GM12891 (cell line): ENCODE measurements around the gene PTPRT.

ENCODE experiments used
- POLR2A ChIP-seq: IDR thresholded peaks from 2 replicates; pipeline ENCODE4 v1.6.1; 2011; ENCODE audit warnings: low read depth, low read length, control low read depth
- POLR2AphosphoS5 ChIP-seq: IDR thresholded peaks from 2 replicates; pipeline ENCODE4 v1.6.1; 2011; ENCODE audit warnings: low read depth, low read length, control low read depth

- no peak for TF ChIP-seq POLR2AphosphoS5
- TF ChIP-seq POLR2A, result no peak
Observed at GRCh38 chr20:43194137-43194536, 4.4 kb upstream of the PTPRT start.
